IgD-negative memory B cell (primary cell): ENCODE results near the gene GALNT17. TPM values are rescaled to one million over a fixed set of nuclear protein-coding genes. Genes with fewer than 3 reads are reported as not detected.
A peak's percentile ranks its signal among the peaks of the same experiment; 100 is the strongest.

Source experiments
- H3K27ac Mint-ChIP-seq, 3 donors: one replicate each; pipeline ENCODE4 v1.8.0; 2020 to 2022; ENCODE audit warnings: mild to moderate bottlenecking in 3 of 3, mixed read lengths in 3 of 3, moderate library complexity in 1 of 3
- H3K27me3 Mint-ChIP-seq: one replicate; pipeline ENCODE4 v1.8.0; 2021; ENCODE audit warnings: mixed read lengths
- H3K36me3 Mint-ChIP-seq: one replicate; pipeline ENCODE4 v1.8.0; 2020; ENCODE audit warnings: mild to moderate bottlenecking, mixed read lengths
- H3K4me1 Mint-ChIP-seq, 3 donors: one replicate each; pipeline ENCODE4 v1.8.0; 2020 to 2022; ENCODE audit warnings: mixed read lengths in 3 of 3, mild to moderate bottlenecking in 1 of 3
- H3K4me3 Mint-ChIP-seq, 4 donors: one replicate each; pipeline ENCODE4 v1.8.0; 2020 to 2022; ENCODE audit warnings: mild to moderate bottlenecking in 4 of 4, mixed read lengths in 4 of 4, moderate library complexity in 3 of 4
- H3K9me3 Mint-ChIP-seq, 3 donors: one replicate each; pipeline ENCODE4 v1.8.0; 2020 to 2021; ENCODE audit warnings: mixed read lengths in 3 of 3, mild to moderate bottlenecking in 1 of 3
- polyA plus RNA-seq: library from polyadenylated mRNA; unstranded; fragments of 300-500 nt; fragmentation: Illumina TruSeq; gene quantifications from one replicate; pipeline ENCODE4 v1.2.3, GENCODE V29; 2021

GALNT17 gene
- polyA plus RNA-seq, 1 donor from 2014 or later: not detected

- H3K4me1 Mint-ChIP-seq: no peaks in the 10 kb centered on the region
- no peak overlapping the region for H3K4me3 Mint-ChIP-seq
- H3K36me3 Mint-ChIP-seq: peaks cover 2% of the 10 kb centered on the region
- H3K27ac Mint-ChIP-seq: no peak overlapping the region
- no peaks in the 10 kb centered on the region for H3K27me3 Mint-ChIP-seq
- H3K9me3 Mint-ChIP-seq: peaks cover 1 to 26% (median 10%) of the 10 kb centered on the region in 3 donors
These were observed 573.3 kb downstream of the GALNT17 start for GRCh38 chr7:71705217-71705616.

- H3K36me3 Mint-ChIP-seq: peaks cover 2% of the 10 kb centered on the region
- H3K4me3 Mint-ChIP-seq: no peak overlapping the region
- peaks cover 1 to 18% (median 8%) of the 10 kb centered on the region in 3 donors for H3K9me3 Mint-ChIP-seq
- no peaks in the 10 kb centered on the region for H3K27me3 Mint-ChIP-seq
- H3K27ac Mint-ChIP-seq: no peak overlapping the region
- no peaks in the 10 kb centered on the region for H3K4me1 Mint-ChIP-seq
These were observed 574.1 kb downstream of the GALNT17 start for GRCh38 chr7:71705901-71706596.

- Mint-ChIP-seq H3K36me3 (peaks cover 2% of the 10 kb centered on the region), H3K4me1 (no peaks in the 10 kb centered on the region), H3K4me3 (no peak overlapping the region), H3K27me3 (no peaks in the 10 kb centered on the region), H3K9me3 (peaks cover 1 to 17% (median 9%) of the 10 kb centered on the region in 3 donors), H3K27ac (no peak overlapping the region)
These were observed 574.6 kb downstream of the GALNT17 start for GRCh38 chr7:71706597-71706975.

- Mint-ChIP-seq H3K4me1 (no peaks in the 10 kb centered on the region), H3K9me3 (peaks cover 0 to 17% (median 9%) of the 10 kb centered on the region in 3 donors), H3K27ac (no peak overlapping the region), H3K36me3 (peaks cover 2% of the 10 kb centered on the region), H3K4me3 (no peak overlapping the region), H3K27me3 (no peaks in the 10 kb centered on the region)
These were observed 575.1 kb downstream of the GALNT17 start for GRCh38 chr7:71707041-71707440.

DNA sequence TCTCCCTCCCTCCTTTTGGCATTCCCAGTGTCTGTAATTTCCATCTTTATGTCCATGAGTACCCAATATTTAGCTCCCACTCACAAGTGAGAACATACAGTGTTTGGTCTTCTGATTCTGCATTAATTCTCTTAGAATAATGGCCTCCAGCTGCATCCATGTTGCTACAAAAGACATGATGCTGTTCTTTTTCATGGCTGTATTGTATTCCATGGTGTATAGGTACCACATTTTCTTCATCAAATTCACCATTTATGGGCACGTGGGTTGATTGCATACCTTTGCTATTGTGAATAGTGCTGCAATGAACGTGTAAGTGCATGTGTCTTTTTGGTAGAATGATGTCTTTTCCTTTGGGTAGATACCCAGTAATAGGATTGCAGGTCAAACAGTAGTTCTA lies 576.8 kb downstream of the GALNT17 start:
- H3K9me3 Mint-ChIP-seq: peaks cover 0 to 14% (median 9%) of the 10 kb centered on the region in 3 donors
- no peak overlapping the region for H3K4me3 Mint-ChIP-seq
- no peaks in the 10 kb centered on the region for H3K27me3 Mint-ChIP-seq
- peaks cover 2% of the 10 kb centered on the region for H3K36me3 Mint-ChIP-seq
- H3K4me1 Mint-ChIP-seq: no peaks in the 10 kb centered on the region
- H3K27ac Mint-ChIP-seq: no peak overlapping the region

GRCh38 chr7:71710442-71710841 lies 578.5 kb downstream of the GALNT17 start:
- H3K27ac Mint-ChIP-seq: no peak overlapping the region
- peaks cover under 1% of the 10 kb centered on the region for H3K36me3 Mint-ChIP-seq
- peaks cover 0 to 14% (median 12%) of the 10 kb centered on the region in 3 donors for H3K9me3 Mint-ChIP-seq
- no peaks in the 10 kb centered on the region for H3K27me3 Mint-ChIP-seq
- no peak overlapping the region for H3K4me3 Mint-ChIP-seq
- H3K4me1 Mint-ChIP-seq: no peaks in the 10 kb centered on the region

- Mint-ChIP-seq H3K4me1 (no peaks in the 10 kb centered on the region), H3K27ac (no peak overlapping the region), H3K9me3 (peaks cover 3 to 12% (median 8%) of the 10 kb centered on the region in 3 donors), H3K4me3 (no peak overlapping the region), H3K27me3 (no peaks in the 10 kb centered on the region), H3K36me3 (no peaks in the 10 kb centered on the region)
These were observed 580.8 kb downstream of the GALNT17 start for GRCh38 chr7:71712653-71713180.

DNA sequence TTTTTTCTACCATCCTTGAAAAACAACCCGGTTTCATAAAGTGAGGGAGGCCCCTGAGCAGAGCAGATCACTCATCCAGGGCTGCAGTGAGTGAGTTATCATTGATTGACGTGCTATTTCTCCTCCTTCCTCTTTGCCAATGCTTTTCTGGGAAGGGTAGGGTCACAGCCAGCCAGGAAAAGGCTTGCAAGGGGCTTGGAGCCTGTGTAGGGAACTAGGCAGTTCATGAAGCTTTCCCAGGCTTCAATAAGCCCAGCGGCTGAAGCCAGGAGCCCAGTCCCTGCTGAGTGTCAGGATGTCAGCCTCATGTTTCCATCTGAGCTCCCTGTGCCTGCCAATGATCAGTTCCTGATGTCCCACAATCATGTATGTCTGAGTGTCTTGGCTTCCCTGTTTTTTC lies 584.7 kb downstream of the GALNT17 start:
- Mint-ChIP-seq H3K4me1 (no peaks in the 10 kb centered on the region), H3K9me3 (peaks cover 4% of the 10 kb centered on the region in 3 donors), H3K4me3 (no peak overlapping the region), H3K36me3 (no peaks in the 10 kb centered on the region), H3K27ac (no peak overlapping the region), H3K27me3 (no peaks in the 10 kb centered on the region)

GRCh38 chr7:71718563-71718962 lies 586.6 kb downstream of the GALNT17 start:
- no peaks in the 10 kb centered on the region for H3K4me1 Mint-ChIP-seq
- no peaks in the 10 kb centered on the region for H3K36me3 Mint-ChIP-seq
- H3K9me3 Mint-ChIP-seq: peaks cover 3 to 4% (median 4%) of the 10 kb centered on the region in 3 donors
- H3K27ac Mint-ChIP-seq: no peak overlapping the region
- H3K27me3 Mint-ChIP-seq: no peaks in the 10 kb centered on the region
- H3K4me3 Mint-ChIP-seq: no peak overlapping the region

GRCh38 chr7:71721742-71722141 lies 589.8 kb downstream of the GALNT17 start:
- peaks cover 4 to 8% (median 5%) of the 10 kb centered on the region in 3 donors for H3K9me3 Mint-ChIP-seq
- H3K27me3 Mint-ChIP-seq: no peaks in the 10 kb centered on the region
- no peak overlapping the region for H3K27ac Mint-ChIP-seq
- no peaks in the 10 kb centered on the region for H3K36me3 Mint-ChIP-seq
- H3K4me1 Mint-ChIP-seq: no peaks in the 10 kb centered on the region
- H3K4me3 Mint-ChIP-seq: no peak overlapping the region

DNA sequence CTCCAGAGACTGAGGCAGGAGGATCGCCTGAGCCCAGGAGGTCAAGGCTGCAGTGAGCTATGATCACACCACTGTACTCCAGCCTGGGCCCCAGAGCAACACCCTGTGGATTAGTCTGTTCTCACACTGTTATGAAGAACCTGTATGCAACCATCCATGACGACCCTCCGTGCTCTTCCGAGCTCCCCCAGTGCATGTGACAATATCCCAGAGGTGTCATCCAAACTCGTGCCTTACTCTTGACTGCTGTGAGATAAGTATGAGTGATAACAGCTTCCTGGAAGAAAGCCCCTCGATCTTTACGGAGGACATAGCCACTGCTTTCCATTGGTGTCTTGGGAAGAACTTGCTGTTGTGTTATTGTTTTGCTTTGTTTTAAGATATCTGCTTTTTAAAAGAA lies 591.9 kb downstream of the GALNT17 start:
- peaks cover 1 to 13% (median 8%) of the 10 kb centered on the region in 3 donors for H3K9me3 Mint-ChIP-seq
- H3K27me3 Mint-ChIP-seq: no peaks in the 10 kb centered on the region
- no peaks in the 10 kb centered on the region for H3K4me1 Mint-ChIP-seq
- no peak overlapping the region for H3K4me3 Mint-ChIP-seq
- H3K27ac Mint-ChIP-seq: no peak overlapping the region
- no peaks in the 10 kb centered on the region for H3K36me3 Mint-ChIP-seq

DNA sequence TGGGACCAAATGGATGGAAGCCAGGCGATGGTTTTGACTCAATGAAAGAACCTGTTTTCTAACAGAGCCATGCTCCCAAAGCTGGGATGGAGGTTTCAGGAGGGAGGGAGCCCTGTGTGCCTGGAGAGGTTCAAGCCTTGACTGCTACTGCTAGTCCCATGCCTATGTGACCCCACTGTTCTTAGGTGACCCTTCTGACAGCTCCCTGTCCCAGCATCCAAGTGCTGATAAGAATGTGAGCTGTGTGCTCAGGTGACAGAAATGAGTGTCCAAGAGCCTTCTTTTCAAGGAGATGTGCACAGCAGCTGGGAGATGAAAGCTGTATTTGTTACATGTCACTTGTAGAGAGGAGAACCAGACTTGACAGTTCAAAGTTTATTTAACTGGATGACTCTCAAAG lies 595.4 kb downstream of the GALNT17 start:
- H3K9me3 Mint-ChIP-seq: peaks cover 0 to 10% (median 8%) of the 10 kb centered on the region in 3 donors
- H3K27me3 Mint-ChIP-seq: no peaks in the 10 kb centered on the region
- no peak overlapping the region for H3K27ac Mint-ChIP-seq
- H3K4me1 Mint-ChIP-seq: no peaks in the 10 kb centered on the region
- no peaks in the 10 kb centered on the region for H3K36me3 Mint-ChIP-seq
- H3K4me3 Mint-ChIP-seq: no peak overlapping the region

GRCh38 chr7:71731740-71732139 lies 599.8 kb downstream of the GALNT17 start:
- H3K4me1 Mint-ChIP-seq: peaks cover 0 to 1% (median 0%) of the 10 kb centered on the region in 3 donors
- no peaks in the 10 kb centered on the region for H3K27me3 Mint-ChIP-seq
- H3K27ac Mint-ChIP-seq: no peak overlapping the region
- no peaks in the 10 kb centered on the region for H3K36me3 Mint-ChIP-seq
- H3K9me3 Mint-ChIP-seq: peaks cover 0 to 5% (median 5%) of the 10 kb centered on the region in 3 donors
- peak overlapping the region in 1 of 4 donors; percentile 53 for H3K4me3 Mint-ChIP-seq

DNA sequence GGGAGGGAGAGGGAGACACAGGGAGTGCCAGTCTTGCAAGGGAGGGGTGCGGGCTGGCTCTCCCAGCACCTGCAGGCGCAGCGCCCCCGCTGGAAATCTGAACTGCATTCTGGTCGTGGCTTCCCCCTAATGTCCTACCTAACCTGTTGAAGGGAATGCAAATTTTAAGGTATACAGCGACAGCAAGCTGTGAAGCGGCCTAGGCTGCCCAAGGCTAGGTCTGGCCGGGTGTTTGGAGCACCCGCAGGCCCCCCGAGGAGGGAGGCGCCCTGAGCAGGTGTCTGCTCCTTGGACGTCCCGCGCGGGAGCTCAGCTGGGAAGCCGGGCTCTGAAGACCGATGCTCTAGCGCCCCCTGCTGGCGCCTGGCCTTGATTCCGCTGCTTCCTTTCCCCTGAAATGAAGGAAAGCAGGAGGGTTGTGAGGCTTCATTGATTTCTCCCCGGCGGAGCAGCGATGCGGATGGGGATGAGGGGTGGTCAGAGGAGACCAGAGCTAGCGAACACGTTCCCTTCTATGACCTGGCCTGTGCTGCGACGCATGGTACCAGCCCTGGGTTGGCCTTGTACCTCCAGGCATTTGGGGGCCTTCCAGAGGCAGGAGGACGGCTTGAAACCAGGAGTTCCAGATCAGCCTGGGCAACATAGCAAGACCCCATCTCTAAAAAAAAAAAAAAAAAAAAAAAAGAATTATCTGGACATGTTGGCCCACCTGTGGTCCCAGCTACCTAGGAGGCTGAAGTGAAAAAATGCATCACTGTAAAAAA lies 601.3 kb downstream of the GALNT17 start:
- Mint-ChIP-seq H3K27ac (no peak overlapping the region), H3K4me1 (peaks cover 0 to 1% (median 0%) of the 10 kb centered on the region in 3 donors), H3K4me3 (no peak overlapping the region), H3K27me3 (no peaks in the 10 kb centered on the region), H3K36me3 (no peaks in the 10 kb centered on the region), H3K9me3 (peaks cover 0 to 2% (median 0%) of the 10 kb centered on the region in 3 donors)

DNA sequence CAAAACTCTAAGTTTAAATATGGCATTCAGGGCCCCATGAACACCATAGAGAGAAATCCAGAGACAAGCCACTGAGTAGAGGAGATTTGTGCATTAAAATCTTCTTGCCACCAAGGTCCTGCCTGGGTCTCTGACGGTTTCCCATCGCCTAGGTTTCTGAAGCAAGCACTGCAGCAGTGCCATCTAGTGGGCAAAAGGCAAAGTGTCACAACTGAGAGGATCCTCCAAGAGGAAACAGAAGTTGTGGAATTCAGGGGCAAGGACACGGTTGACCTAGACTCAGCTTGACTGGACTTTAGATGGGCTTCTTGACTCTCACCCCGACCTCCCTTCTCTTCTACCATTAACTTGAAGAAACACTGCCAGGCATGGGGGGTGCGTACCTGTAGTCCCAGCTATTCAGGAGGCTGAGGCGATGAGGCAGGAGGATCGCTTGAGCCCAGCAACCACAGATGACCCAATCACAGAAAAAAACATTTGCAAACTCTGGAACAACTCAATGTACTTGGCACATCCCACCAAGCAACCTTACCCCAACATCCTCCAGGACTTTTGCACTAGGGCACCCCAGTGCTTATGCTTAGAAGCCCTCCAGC lies 604.1 kb downstream of the GALNT17 start:
- Mint-ChIP-seq H3K27ac (no peak overlapping the region), H3K4me1 (peaks cover 0 to 1% (median 0%) of the 10 kb centered on the region in 3 donors)

More for the DNA sequence above, 604.1 kb downstream of the GALNT17 start:
- H3K27me3 Mint-ChIP-seq: no peaks in the 10 kb centered on the region
- no peak overlapping the region for H3K4me3 Mint-ChIP-seq
- no peaks in the 10 kb centered on the region for H3K36me3 Mint-ChIP-seq
- no peaks in the 10 kb centered on the region for H3K9me3 Mint-ChIP-seq
